GM21390 (cell line): Measurements from ENCODE around the gene BCDIN3D.

Source experiments
- ATAC-seq: cut with Tn5 transposase; IDR thresholded peaks from one replicate; pipeline ENCODE4 v1.9.1; 2021; ENCODE audit not compliant: unreplicated experiment

The BCDIN3D gene

GRCh38 chr12:49800421-49801140 is 42.3 kb downstream of the BCDIN3D start:
- no peak for ATAC-seq

DNA sequence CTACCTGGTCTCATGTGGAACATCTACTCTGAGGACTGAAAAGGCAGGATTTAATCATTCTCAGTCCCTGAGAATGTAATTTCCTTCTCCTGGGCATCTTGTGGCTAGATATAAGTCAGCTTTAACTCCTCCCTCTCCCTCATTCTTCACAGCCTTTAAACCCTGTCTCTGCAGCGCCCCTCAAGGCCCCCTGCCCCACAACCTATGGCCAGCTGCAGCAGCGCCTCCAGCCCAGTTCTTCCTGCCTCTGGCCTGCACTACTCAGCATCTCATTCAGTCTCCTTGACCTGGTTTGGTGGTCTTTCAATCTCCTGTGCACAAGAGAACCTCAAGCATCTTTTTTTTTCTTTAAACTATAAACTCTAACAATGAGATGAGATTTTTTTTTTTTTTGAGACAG is 44.0 kb downstream of the BCDIN3D start:
- ATAC-seq, result no peak

- ATAC-seq, result no peak
Measured at GRCh38 chr12:49798248-49798647, 44.7 kb downstream of the BCDIN3D start.

DNA sequence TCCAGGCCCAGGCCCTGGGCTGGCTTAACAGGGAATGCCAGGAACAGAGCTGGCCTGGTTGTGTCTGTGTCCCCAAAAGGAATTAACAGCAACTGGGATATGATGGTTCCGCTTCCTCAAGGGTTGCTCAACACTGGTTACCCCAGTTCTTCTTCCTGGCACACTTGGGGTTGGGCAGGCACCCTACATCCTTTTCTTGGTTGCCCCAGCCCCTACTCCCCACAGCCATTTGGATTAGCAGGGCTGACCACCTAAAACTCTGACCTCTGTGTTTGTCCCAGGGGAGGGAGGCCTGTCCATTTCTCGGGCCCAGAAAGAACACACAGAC is 45.5 kb downstream of the BCDIN3D start:
- no peak for ATAC-seq

DNA sequence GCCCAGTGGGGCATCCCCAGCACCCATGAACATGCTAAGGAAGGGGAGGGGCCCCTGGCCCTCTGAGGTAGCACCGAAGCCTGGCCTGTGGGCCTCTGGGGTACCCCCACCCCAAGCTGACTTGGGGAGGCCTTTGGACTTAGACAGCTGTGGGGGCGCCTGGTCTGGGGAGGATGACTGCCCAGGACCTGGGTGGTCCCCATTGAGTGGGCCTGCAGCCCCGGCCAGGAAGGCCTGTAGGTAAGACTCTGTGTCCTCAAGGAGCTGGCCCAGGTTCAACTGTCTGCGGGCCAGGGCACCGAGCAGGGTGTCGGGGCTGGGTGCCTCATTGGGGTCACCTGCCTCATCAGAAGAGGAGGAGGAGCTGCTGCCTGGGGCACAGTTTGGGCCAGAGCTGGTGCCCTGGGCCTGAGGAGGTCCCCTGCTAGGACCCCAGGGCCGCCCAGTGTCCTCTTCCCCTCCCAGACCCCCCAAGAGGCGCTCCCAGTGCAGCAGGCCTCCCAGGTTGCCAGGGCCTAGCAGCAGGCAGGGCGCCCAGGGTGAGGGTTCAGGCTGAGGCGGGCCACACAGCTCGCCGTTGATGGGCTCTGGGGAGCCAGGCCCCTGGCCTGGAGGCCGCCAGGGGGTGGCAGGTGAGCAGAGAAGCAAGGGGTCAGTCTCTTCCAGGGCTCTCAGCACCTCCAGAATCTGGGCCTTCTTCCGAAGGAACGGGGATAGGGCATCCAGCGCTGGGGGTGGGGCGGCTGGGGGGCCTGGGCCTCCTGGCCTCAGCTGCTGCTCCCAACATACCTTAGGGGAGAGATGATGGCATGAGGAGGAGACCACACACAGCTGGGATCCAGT is 46.1 kb downstream of the BCDIN3D start:
- ATAC-seq, result no peak

DNA sequence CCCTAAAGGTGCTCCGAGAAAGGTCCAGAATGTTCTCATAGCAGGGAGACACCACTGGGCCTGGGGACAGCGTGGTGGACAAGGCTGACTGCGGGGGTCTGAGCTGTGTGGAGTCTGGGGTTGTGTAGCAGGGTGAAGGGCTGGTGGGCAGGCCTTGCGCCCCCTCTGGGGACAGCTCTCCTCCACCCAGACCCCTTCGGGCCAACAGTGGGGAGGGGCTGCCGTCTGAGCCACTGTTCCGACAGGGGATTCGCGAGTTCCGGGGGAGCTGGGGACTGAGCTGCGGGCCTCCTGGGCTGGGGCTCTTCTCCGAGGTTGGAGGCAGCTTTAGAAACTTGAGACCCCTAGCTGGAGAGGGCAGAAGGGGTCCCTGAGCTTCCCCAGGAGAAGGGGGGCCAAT is 46.8 kb downstream of the BCDIN3D start:
- ATAC-seq, result no peak

GRCh38 chr12:49795654-49796105 is 47.2 kb downstream of the BCDIN3D start:
- no peak for ATAC-seq

DNA sequence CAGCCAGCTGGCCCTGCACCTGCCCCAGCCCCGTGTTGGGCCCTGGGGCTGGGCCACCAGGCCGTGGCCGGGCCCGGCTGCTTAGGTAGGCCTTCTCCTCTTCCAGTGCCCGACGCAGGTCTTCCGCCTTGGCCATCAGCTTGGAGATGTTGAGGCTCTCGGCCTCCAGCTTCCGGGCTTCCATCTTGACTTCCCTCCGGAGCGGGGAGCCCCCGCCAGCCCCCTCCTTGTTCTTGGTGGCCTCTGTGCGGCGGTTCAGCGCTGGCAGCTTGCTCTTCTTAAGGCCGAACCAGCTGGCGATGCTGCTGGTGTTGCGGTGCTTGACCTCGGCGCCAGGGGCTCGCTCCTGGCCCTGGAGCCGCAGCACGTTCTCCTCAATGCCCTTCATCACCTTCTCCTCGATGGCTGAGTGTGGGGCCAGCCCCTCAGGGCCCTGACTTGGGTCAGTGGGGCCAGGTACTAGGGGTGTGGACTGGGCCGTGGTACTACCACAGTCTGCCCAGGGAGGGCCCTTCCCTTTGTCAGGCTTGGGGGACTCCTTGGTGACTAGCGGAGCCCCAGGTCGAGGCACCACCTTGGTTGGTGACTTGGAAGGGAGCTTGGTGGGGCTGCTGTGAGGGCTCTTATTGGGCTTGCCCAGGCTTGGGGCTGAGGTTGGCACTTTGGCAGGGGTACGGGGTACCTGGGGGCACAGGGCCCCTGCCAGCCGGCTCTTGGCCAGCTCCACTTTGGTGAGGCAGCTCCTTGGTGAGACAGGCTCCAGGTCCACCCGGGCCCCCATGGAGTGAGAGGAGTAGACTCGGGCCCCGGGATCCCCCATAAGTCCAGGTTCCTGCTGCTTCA is 47.9 kb downstream of the BCDIN3D start:
- no peak for ATAC-seq

DNA sequence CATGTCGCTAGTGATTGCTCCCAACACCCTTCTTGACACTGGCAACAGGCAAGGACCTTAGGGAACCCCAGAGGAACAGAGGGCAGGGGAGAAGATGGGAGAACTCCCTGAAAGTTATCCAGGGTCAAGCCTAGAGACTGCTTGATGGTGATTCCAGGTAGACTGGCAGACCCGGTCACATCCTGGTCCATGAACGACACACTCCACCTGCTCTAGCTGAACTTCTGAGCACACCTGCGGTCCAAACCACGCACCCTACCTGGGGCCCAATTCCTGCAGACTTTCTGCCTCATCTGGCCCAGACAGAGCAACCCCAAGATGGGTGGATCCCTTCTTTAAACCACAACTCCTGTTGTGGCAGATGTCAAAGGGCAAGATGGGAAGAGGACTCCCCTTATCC is 48.9 kb downstream of the BCDIN3D start:
- no peak for ATAC-seq

- ATAC-seq, result no peak
Measured at GRCh38 chr12:49793620-49794019, 49.3 kb downstream of the BCDIN3D start.

DNA sequence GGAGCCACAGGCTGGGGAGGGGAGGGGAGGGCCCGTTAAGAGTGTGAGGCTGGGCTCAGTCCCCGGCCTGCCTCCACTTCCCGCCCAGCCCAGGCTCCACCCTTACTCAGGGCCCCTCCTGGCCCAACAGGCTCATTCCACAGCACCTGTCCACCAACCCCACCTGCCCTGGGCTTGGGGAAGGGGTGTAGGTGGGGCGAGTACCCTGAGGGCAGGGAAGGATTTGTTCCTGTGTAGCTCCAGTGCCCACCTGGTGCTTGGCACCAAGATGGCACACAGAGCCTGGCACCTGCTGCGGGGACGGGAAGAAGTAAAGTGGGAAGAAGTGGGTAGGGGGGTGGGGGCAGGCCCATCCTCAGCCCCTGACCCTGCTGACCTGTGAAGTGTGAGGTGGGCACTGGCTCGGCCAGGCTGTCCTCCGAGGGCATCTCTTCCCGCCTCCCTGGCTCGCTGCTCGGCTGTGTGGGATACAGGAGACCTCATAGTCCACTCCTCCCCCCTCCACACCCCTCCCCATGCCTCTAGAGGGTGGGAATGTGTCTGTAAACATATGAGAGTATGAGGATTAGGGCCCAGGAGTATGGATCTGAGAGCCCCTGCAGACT is 49.8 kb downstream of the BCDIN3D start:
- ATAC-seq, result no peak

- ATAC-seq, result no peak
Measured at GRCh38 chr12:49792181-49792970, 50.5 kb downstream of the BCDIN3D start.

GRCh38 chr12:49791700-49792099 is 51.2 kb downstream of the BCDIN3D start:
- no peak for ATAC-seq

DNA sequence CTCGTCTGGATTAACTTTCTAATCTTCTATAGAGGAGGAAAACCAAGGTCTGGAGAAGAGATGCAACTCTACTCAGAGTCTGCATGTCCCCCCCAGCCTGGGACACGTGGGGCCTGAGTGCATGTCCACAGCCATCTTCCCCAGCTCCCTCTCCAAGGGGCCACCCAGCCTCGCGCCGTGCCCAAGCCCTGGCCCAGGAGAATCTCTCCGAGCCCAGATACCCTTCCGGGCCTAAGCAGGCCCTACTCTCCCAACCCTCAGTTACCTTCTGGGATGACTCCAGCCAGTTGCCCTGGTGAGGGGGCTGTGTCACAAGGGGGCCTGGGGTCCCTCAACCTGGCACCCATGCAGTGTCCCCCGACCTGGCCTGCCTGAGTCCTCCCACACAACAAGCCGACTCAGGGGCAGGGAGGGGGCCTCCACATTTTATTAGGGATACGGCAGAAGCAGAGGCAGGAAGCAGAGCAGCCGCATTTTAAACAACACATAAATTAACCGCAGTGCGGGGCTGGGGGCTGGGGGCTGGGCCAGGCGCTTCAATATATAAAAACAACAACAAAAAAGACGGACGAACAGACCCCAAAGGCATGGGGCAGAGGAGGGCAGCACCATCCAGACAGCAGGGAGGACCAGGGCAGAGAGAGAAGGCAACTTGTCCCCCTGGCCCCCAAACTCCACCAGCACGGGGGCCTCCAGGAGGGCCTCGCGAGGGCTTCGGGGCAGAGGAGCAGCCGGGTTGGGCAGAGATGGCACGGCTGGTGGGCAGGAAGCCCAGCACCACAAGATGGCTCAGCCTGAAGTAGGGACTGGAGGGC is 52.0 kb downstream of the BCDIN3D start:
- ATAC-seq, result no peak

GRCh38 chr12:49789992-49790391 is 52.9 kb downstream of the BCDIN3D start:
- no peak for ATAC-seq

- ATAC-seq, result no peak
Measured at GRCh38 chr12:49787672-49788071, 55.2 kb downstream of the BCDIN3D start.
